LNCaP clone FGC (cell line): ENCODE results near the gene RANBP17.

Source experiments
- DNase-seq: peaks from one replicate; pipeline ENCODE4 v3.0.0-alpha.2; 2011; ENCODE audit warnings: low read depth
- H3K4me3 ChIP-seq: 2 replicates; pipeline ENCODE4 v1.5.1; 2011; ENCODE audit warnings: mild to moderate bottlenecking, low read depth, low read length, control low read depth
- TF ChIP-seq, protein P1 (sequence below): IDR thresholded peaks from 2 replicates; pipeline ENCODE4 v1.5.1; 2012; ENCODE audit warnings: mild to moderate bottlenecking; ENCODE audit not compliant: control insufficient read depth, insufficient read depth; ENCODE audit errors: extremely low read depth

The RANBP17 gene

DNA sequence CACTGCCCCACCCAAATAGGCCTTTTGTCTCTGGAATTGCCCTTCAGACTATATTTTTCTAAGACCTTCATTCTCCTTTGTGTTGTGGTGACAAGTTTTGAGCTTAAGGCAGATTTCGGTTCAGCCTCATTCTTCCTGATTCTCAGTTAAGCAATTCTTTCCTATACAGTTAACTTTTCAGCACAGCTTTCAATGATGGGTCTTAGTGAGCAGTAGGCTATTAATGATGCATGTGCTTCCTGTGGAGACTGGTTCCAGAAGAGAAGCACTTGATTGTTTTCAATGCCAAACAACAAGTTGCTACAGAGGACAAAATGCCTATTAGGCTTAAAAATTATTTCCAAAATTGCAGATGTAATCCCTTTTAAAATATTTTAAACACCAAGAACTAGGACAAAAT is 399.5 kb downstream of the RANBP17 start:
- no peak overlapping the region for H3K4me3 ChIP-seq
- TF ChIP-seq, protein P1, sequence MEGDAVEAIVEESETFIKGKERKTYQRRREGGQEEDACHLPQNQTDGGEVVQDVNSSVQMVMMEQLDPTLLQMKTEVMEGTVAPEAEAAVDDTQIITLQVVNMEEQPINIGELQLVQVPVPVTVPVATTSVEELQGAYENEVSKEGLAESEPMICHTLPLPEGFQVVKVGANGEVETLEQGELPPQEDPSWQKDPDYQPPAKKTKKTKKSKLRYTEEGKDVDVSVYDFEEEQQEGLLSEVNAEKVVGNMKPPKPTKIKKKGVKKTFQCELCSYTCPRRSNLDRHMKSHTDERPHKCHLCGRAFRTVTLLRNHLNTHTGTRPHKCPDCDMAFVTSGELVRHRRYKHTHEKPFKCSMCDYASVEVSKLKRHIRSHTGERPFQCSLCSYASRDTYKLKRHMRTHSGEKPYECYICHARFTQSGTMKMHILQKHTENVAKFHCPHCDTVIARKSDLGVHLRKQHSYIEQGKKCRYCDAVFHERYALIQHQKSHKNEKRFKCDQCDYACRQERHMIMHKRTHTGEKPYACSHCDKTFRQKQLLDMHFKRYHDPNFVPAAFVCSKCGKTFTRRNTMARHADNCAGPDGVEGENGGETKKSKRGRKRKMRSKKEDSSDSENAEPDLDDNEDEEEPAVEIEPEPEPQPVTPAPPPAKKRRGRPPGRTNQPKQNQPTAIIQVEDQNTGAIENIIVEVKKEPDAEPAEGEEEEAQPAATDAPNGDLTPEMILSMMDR, result no peak
- no peak for DNase-seq

DNA sequence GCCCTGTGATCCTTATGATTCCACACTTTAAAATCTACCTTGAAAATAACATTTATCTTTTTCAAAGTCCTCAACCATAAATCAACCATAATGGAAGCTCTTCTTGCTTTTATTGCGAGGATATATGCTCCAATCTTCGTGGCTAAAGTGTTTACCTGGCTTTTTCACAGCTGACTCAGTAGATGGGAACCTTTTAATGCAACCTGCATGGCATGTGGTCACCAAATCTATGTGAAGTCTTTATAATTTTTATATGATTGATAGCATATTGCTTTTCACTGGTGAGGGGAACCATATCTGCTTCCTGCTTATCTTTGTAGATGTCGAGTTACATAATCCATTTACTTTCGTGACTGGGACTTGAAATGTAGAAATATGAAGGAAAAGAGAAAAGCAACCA is 400.1 kb downstream of the RANBP17 start:
- DNase-seq, result no peak
- no peak overlapping the region for H3K4me3 ChIP-seq
- TF ChIP-seq, protein P1, result no peak

DNA sequence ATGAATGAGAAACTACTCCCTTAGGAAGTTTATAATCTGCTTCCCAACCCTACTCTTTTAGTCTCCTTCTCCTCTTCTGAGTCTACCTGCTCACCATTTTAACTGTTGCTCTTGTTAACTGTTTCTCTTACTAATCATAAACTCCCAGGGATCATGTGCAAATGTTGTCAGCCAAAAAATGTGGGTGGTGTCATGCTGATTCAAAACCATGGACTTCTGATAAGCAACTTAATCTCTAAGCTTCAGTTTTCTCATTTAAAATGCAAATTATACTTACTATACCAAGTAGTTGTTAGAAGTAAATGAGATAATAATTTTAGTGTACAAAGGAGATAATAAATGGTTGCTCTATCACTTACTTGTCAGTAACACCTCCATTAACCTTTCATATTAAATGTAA is 401.4 kb downstream of the RANBP17 start:
- H3K4me3 ChIP-seq, result no peak overlapping the region
- no peak for DNase-seq
- TF ChIP-seq, protein P1, result no peak

DNA sequence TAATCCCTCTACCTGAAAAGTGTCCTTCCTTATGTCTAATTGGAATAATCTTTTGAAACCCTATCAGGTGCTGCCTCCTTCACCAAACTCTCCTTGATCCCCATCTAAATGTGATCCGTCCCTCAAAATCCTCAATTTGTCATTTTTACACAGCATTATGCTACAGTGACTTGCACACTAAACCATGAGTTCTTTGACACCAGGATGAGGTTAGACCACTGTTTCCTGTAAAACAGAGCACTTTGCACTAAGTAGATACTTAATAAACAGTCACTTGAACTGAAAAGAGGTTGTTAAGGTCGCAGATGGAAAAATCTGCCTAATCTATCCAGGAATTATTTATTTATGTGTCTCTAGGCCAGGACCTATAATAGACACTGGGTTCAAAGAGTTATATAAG is 403.0 kb downstream of the RANBP17 start:
- TF ChIP-seq, protein P1, result no peak
- H3K4me3 ChIP-seq, result no peak overlapping the region
- DNase-seq, result no peak

DNA sequence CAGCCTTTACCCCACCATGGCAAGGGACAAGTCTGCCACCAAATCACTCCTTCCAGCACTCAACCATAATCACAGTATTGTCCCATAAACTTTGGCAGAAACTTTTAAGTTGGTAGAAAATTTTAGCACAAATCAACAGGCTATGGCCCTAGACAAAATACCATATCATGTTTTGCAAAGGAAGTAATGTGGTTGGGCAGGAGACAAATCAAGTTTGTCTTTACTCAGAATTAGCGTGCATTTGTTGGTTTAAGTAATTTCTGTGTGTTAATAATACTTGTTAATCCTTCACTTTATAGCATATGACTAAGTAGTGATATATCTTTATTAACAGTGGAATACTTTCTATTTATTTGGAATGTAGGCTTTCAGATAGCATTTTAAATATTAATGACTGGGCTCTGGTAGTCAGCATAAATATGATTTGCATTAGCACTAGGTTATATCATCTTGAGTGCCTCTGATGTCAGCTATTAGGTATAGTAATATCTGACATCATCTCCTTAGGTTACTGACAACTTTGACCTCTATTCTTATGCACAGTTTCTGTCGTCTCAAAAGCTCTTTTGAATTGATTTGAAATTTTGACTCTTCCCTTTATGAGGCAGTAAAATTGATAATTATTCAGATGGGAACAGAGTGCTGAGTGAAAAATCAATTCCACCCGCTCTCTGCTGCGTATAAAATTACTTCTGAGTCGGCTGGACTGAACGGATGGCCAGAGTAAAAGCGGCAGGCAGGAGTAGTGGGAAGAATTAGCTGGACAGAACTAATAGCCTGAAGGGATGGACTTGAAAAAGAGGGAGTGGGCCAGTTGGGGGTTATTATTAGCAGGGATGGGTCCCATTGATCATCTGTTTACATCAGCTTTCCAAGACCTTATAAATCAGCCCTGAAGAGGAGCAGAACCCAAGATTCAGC is 407.1 kb downstream of the RANBP17 start:
- DNase-seq, result no peak
- H3K4me3 ChIP-seq, result no peak overlapping the region
- TF ChIP-seq, protein P1, result no peak

DNA sequence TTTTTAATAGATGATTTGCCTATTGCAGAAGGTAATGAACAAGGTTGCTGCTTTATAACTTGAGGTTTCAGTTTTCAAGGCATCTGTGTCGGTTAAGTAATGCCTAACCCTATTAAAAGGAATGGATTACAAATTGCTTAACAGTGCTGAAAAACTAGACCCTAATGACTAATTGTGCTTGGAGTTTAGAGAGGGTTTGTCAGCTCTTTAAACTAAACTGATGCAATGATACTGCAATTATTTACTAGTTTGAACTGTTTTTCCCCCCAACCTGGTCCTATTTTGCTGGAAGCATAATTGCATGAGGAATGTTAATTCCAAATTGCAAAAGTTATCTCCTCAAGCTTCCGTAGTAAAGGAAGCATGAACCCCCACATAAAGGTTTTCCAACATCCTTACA is 407.9 kb downstream of the RANBP17 start:
- DNase-seq, result no peak

More for the DNA sequence above, 407.9 kb downstream of the RANBP17 start:
- no peak overlapping the region for H3K4me3 ChIP-seq
- TF ChIP-seq, protein P1, result no peak
